Sigmoid colon (tissue), 7 donors: ENCODE measurements around the gene MEF2A. TPM values are rescaled to one million over a fixed set of nuclear protein-coding genes. Genes with fewer than 3 reads are reported as not detected.
"Not testable (repeated sequence)": the region's sequence is repeated elsewhere in the genome, so short reads cannot be mapped to it uniquely, and the experiment has no call there.

Experiments
- DNase-seq: peaks from one replicate; pipeline ENCODE4 v3.0.0-alpha.2; 2019
- H3K27ac ChIP-seq, 4 donors: fragments of 200-600 bp; sonication (generic); one replicate each; pipeline ENCODE4 v1.5.1; 2016 to 2019; ENCODE audit warnings: mild to moderate bottlenecking in 1 of 4
- H3K27me3 ChIP-seq, 3 donors: fragments of 200-600 bp; sonication (generic); one replicate each; pipeline ENCODE4 v1.5.1; 2019; ENCODE audit warnings: mild to moderate bottlenecking in 1 of 3
- H3K36me3 ChIP-seq, 4 donors: fragments of 200-600 bp; sonication (generic); one replicate each; pipeline ENCODE4 v1.5.1; 2016 to 2019
- H3K4me1 ChIP-seq, 4 donors: fragments of 200-600 bp; sonication (generic); one replicate each; pipeline ENCODE4 v1.5.1; 2017 to 2019
- H3K4me3 ChIP-seq, 4 donors: fragments of 200-600 bp; sonication (generic); one replicate each; pipeline ENCODE4 v1.5.1; 2017 to 2019; ENCODE audit warnings: mild to moderate bottlenecking in 2 of 4, moderate library complexity in 1 of 4
- H3K9me3 ChIP-seq, 4 donors: fragments of 200-600 bp in 3 of 4; sonication (generic) in 3 of 4; one replicate each; pipeline versions ENCODE4 v1.5.1 to v1.6.1; 2013 to 2019
- CTCF ChIP-seq, 4 experiments: fragments of 450-650 bp in 3 of 4; fragments of 200-600 bp in 1 of 4; IDR thresholded peaks; one replicate each; pipeline ENCODE4 v1.5.1; 2016 to 2019; ENCODE audit warnings: antibody characterized with exemption in 4 of 4, mild to moderate bottlenecking in 3 of 4, moderate library complexity in 2 of 4
- EP300 ChIP-seq, 4 donors: sonication (generic); formaldehyde crosslinking; IDR thresholded peaks; one replicate each; pipeline ENCODE4 v1.6.1; 2017; ENCODE audit warnings: antibody characterized with exemption in 4 of 4
- POLR2A ChIP-seq, 2 donors: fragments of 450-650 bp; IDR thresholded peaks; one replicate each; pipeline ENCODE4 v1.6.1; 2016; ENCODE audit warnings: antibody characterized with exemption in 2 of 2, mild to moderate bottlenecking in 2 of 2, moderate library complexity in 2 of 2
- POLR2AphosphoS5 ChIP-seq, 4 donors: sonication (generic); formaldehyde crosslinking; IDR thresholded peaks; one replicate each; pipeline ENCODE4 v1.6.1; 2017; ENCODE audit warnings: antibody characterized with exemption in 4 of 4
- WGBS, 2 donors: extraction: QIAGEN DNeasy Blood & Tissue Kit; methylation state at CpG; one replicate each; pipeline ENCODE4 v1.1.7; 2013; 5-methylcytosine and 5-hydroxymethylcytosine counted together
- intact Hi-C: fragments of 100-400 bp; cut with DNase I; formaldehyde crosslinking; loops from one replicate; pipeline ENCODE4 v1.15.1; 2023
- polyA plus RNA-seq, 3 donors: library from polyadenylated mRNA; stranded (reverse); fragments of 200-250 nt; gene quantifications; one replicate each; pipeline ENCODE4 v1.2.3, GENCODE V29; 2013
- total RNA-seq, 4 donors: library from RNA; depleted of rRNA; stranded (reverse); fragments of >200 nt; gene quantifications; one replicate each; pipeline ENCODE4 v1.1.0, GENCODE V29; 2016
- donor health status: healthy with polysubstance abuse.
- donor health status: Bipolar disorder and iron deficiency.
- donor health status: healthy.

Gene MEF2A
- total and polyA plus RNA-seq, 7 donors, result 11.6 to 123 (median 78.8) TPM

- TF ChIP-seq EP300 (IDR thresholded peaks at IDR 0.05) (no peak), POLR2AphosphoS5 (IDR thresholded peaks at IDR 0.05) (no peak), CTCF (IDR thresholded peaks at IDR 0.05) (no peak), POLR2A (IDR thresholded peaks at IDR 0.05) (no peak)
- Histone ChIP-seq H3K27ac (peak overlapping the region in 2 of 4 donors; percentile 11 to 49), H3K36me3 (no peaks in the 10 kb centered on the region), H3K9me3 (no peaks in the 10 kb centered on the region), H3K4me1 (peaks cover 0 to 32% (median 18%) of the 10 kb centered on the region in 4 donors), H3K4me3 (no peak overlapping the region), H3K27me3 (no peaks in the 10 kb centered on the region)
- no peak for DNase-seq
- intact Hi-C loops, result no loop called here
- WGBS, 2 donors, result 80 to 96% methylated on average over 2 of the region's 2 CpGs
Observed at GRCh38 chr15:99662903-99663302, 97.1 kb downstream of the MEF2A start.

- DNase-seq, H3K36me3 ChIP-seq, H3K9me3 ChIP-seq, H3K27ac ChIP-seq, intact Hi-C loops, H3K27me3 ChIP-seq, H3K4me3 ChIP-seq: not testable (repeated sequence)
- 97 to 98% methylated on average over 6 of the region's 6 CpGs for WGBS, 2 donors
- H3K4me1 ChIP-seq, result peaks cover 0 to 54% (median 35%) of the 10 kb centered on the region in 4 donors
Observed at GRCh38 chr15:99666073-99666472, 100.3 kb downstream of the MEF2A start.

GRCh38 chr15:99668533-99669182 is 102.9 kb downstream of the MEF2A start:
- intact Hi-C loops, result no loop called here
- no peaks in the 10 kb centered on the region for H3K27me3 ChIP-seq
- H3K9me3 ChIP-seq, result no peaks in the 10 kb centered on the region
- TF ChIP-seq POLR2A (IDR thresholded peaks at IDR 0.05) (no peak), CTCF (IDR thresholded peaks at IDR 0.05) (no peak), POLR2AphosphoS5 (IDR thresholded peaks at IDR 0.05) (no peak), EP300 (IDR thresholded peaks at IDR 0.05) (no peak)
- peak overlapping the region in 3 of 4 donors; percentile 62 to 73 (median 65) for H3K27ac ChIP-seq
- DNase-seq, result no peak
- no peak overlapping the region for H3K4me3 ChIP-seq
- peaks cover 0 to 40% (median 24%) of the 10 kb centered on the region in 4 donors for H3K4me1 ChIP-seq
- 92 to 97% methylated on average over 2 of the region's 2 CpGs for WGBS, 2 donors
- peaks cover 0 to 6% (median 0%) of the 10 kb centered on the region in 4 donors for H3K36me3 ChIP-seq

GRCh38 chr15:99669250-99669649 is 103.5 kb downstream of the MEF2A start:
- peaks cover 0 to 8% (median 1%) of the 10 kb centered on the region in 4 donors for H3K36me3 ChIP-seq
- peak overlapping the region in 3 of 4 donors; percentile 62 to 73 (median 65) for H3K27ac ChIP-seq
- no peak overlapping the region for H3K4me3 ChIP-seq
- H3K4me1 ChIP-seq, result peaks cover 0 to 34% (median 21%) of the 10 kb centered on the region in 4 donors
- WGBS, 2 donors, result 84 to 94% methylated on average over 1 of the region's 1 CpG
- no peak for DNase-seq
- no peaks in the 10 kb centered on the region for H3K27me3 ChIP-seq
- peak in 3 of 4 donors; percentile 31 to 40 (median 37) for TF ChIP-seq POLR2AphosphoS5 (IDR thresholded peaks at IDR 0.05)
- TF ChIP-seq EP300 (IDR thresholded peaks at IDR 0.05), result peak in 1 of 4 donors; percentile 5
- no peak for TF ChIP-seq CTCF (IDR thresholded peaks at IDR 0.05)
- intact Hi-C loops, result no loop called here
- no peaks in the 10 kb centered on the region for H3K9me3 ChIP-seq

- H3K27me3 ChIP-seq, result no peaks in the 10 kb centered on the region
- H3K9me3 ChIP-seq, result no peaks in the 10 kb centered on the region
- DNase-seq, result no peak
- no peak overlapping the region for H3K4me3 ChIP-seq
- no peak overlapping the region for H3K27ac ChIP-seq
- intact Hi-C loops, result loop anchor here (5.0 kb wide), 1 partner anchor 105 kb away; the partner anchor contains the start of gene MEF2A
- H3K36me3 ChIP-seq, result peaks cover 7 to 34% (median 12%) of the 10 kb centered on the region in 4 donors
- WGBS, 2 donors, result 95 to 97% methylated on average over 2 of the region's 2 CpGs
- no peak for TF ChIP-seq POLR2A (IDR thresholded peaks at IDR 0.05)
- H3K4me1 ChIP-seq, result peaks cover 0 to 26% (median 17%) of the 10 kb centered on the region in 4 donors
Observed at GRCh38 chr15:99671926-99672635, 106.3 kb downstream of the MEF2A start.
